ENCODE measurements around the gene VTCN1. TPM values are rescaled to one million over a fixed set of nuclear protein-coding genes. Genes with fewer than 3 reads are reported as not detected.

Gene VTCN1
- polyA plus RNA-seq, 1 donor from 2014 or later: 2.1 TPM

GRCh38 chr1:117127795-117128194, 82.9 kb downstream of the VTCN1 start:
- Histone ChIP-seq H3K27ac (ENCODE audit: low read length) (no peak overlapping the region), H3K4me3 (ENCODE audit: low read length) (no peak overlapping the region), H4K20me1 (ENCODE audit: insufficient read depth) (no peaks in the 10 kb centered on the region), H3K36me3 (ENCODE audit: insufficient read depth, low read length) (no peaks in the 10 kb centered on the region), H3K9me2 (ENCODE audit: insufficient read depth, low read length) (no peaks in the 10 kb centered on the region), H3K27me3 (ENCODE audit: insufficient read depth, low read depth, low read length) (no peaks in the 10 kb centered on the region), H3F3A (ENCODE audit: insufficient read depth, low read length, poor library complexity, severe bottlenecking) (no peaks in the 10 kb centered on the region), H3K9ac (ENCODE audit: low read length) (no peak overlapping the region), H3K79me2 (replicated peaks; ENCODE audit: insufficient read depth, low read length) (no peaks in the 10 kb centered on the region), H3K9me3 (ENCODE audit: low read length) (no peaks in the 10 kb centered on the region), H2AFZ (ENCODE audit: low read depth, low read length) (no peak overlapping the region), H3K4me2 (ENCODE audit: low read length) (no peak overlapping the region)
- TF ChIP-seq SMC3 (conservative IDR thresholded peaks at IDR 0.05; ENCODE audit: poor library complexity): no peak
- TF ChIP-seq RAD21 (conservative IDR thresholded peaks at IDR 0.05): no peak
- TF ChIP-seq EP300 (conservative IDR thresholded peaks at IDR 0.05; ENCODE audit: poor library complexity, severe bottlenecking): no peak
- TF ChIP-seq EZH2 (IDR thresholded peaks at IDR 0.05; ENCODE audit: borderline replicate concordance, insufficient read depth, low read length, poor library complexity, severe bottlenecking): no peak
- TF ChIP-seq REST (IDR thresholded peaks at IDR 0.05; ENCODE audit: borderline replicate concordance): no peak
- no peak for TF ChIP-seq POLR2AphosphoS5 (IDR thresholded peaks at IDR 0.05)
- TF ChIP-seq MXI1 (conservative IDR thresholded peaks at IDR 0.05; ENCODE audit: poor library complexity, severe bottlenecking): no peak
- TF ChIP-seq TAF1 (IDR thresholded peaks at IDR 0.05; ENCODE audit: low read depth): no peak
- TF ChIP-seq CTCF (IDR thresholded peaks at IDR 0.05; ENCODE audit: poor library complexity, severe bottlenecking): no peak

GRCh38 chr1:117124661-117125060, 86.1 kb downstream of the VTCN1 start:
- H3K9ac ChIP-seq (ENCODE audit: low read length): no peak overlapping the region
- H3K27me3 ChIP-seq (ENCODE audit: insufficient read depth, low read depth, low read length): no peaks in the 10 kb centered on the region
- no peak overlapping the region for H3K4me2 ChIP-seq (ENCODE audit: low read length)
- no peak overlapping the region for H3K4me3 ChIP-seq (ENCODE audit: low read length)
- TF ChIP-seq REST (IDR thresholded peaks at IDR 0.05; ENCODE audit: borderline replicate concordance): no peak
- TF ChIP-seq SMC3 (conservative IDR thresholded peaks at IDR 0.05; ENCODE audit: poor library complexity): no peak
- no peaks in the 10 kb centered on the region for H3K9me2 ChIP-seq (ENCODE audit: insufficient read depth, low read length)
- H3K9me3 ChIP-seq (ENCODE audit: low read length): no peaks in the 10 kb centered on the region
- no peak overlapping the region for H2AFZ ChIP-seq (ENCODE audit: low read depth, low read length)
- no peaks in the 10 kb centered on the region for H3K36me3 ChIP-seq (ENCODE audit: insufficient read depth, low read length)
- H3F3A ChIP-seq (ENCODE audit: insufficient read depth, low read length, poor library complexity, severe bottlenecking): no peaks in the 10 kb centered on the region
- no peak overlapping the region for H3K27ac ChIP-seq (ENCODE audit: low read length)
- H3K79me2 ChIP-seq (replicated peaks; ENCODE audit: insufficient read depth, low read length): no peaks in the 10 kb centered on the region
- no peaks in the 10 kb centered on the region for H4K20me1 ChIP-seq (ENCODE audit: insufficient read depth)

All from neural cell (in vitro differentiated cells).